ENCODE measurements around the gene PTMA. TPM values are rescaled to one million over a fixed set of nuclear protein-coding genes. Genes with fewer than 3 reads are reported as not detected.
A peak's percentile ranks its signal among the peaks of the same experiment; 100 is the strongest.
"Not testable (repeated sequence)": the region's sequence is repeated elsewhere in the genome, so short reads cannot be mapped to it uniquely, and the experiment has no call there.

Gene PTMA
- polyA plus RNA-seq, 1 of the 3 experiments (the other 2 are of a cell fraction): 767 TPM

DNA sequence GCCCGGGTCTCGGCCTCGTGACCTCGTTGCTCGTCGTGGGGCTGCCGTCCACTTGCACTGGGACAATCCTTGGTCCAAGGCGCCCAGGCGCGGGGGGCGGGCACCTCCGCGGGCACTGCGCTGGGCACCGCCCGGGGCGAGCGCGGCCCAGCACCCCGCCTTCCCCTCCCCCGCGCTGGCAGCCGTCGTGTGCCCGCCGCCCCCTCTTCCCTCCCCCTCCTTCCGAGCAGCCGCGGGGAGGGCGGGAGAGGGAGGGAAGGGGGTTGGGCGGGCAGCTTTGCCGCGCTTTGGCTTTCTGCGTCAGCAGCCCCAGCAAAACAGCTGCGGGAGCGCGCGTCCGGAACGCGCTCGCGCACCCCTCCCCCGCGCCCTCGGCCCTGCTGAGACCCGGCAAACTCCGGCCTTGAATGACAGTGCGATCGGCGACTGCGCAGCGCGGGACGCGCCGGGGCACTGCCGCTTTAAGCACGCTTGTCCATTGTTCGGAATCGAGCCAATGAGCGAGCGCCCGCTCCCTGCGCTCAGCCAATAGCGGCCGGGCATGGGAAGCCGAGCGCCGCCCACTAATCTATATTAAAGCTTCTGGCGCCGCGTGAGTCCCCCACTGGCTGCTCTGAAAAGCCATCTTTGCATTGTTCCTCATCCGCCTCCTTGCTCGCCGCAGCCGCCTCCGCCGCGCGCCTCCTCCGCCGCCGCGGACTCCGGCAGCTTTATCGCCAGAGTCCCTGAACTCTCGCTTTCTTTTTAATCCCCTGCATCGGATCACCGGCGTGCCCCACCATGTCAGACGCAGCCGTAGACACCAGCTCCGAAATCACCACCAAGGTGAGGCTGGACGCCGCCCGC lies at the start of gene PTMA (continued):
- TF ChIP-seq NFIC (IDR thresholded peaks at IDR 0.05; ENCODE audit: borderline replicate concordance): 0 out of 2 replicates have a peak, but pooled peaks have one; percentile 19
- TF ChIP-seq FOXJ3 (CRISPR knock-in tag; IDR thresholded peaks at IDR 0.05): no peak
- no peak for TF ChIP-seq FOSL2 (IDR thresholded peaks at IDR 0.05; ENCODE audit: borderline replicate concordance, low read depth)
- no peak; the same call in 1 of the 2 replicates for TF ChIP-seq RXRA (IDR thresholded peaks at IDR 0.05; ENCODE audit: borderline replicate concordance, low read depth)
- no peak for TF ChIP-seq GABPA (IDR thresholded peaks at IDR 0.05; ENCODE audit: low read depth)
- TF ChIP-seq TEAD4 (IDR thresholded peaks at IDR 0.05; ENCODE audit: borderline replicate concordance, insufficient read depth): no peak
- TF ChIP-seq CHD2 (IDR thresholded peaks at IDR 0.05; ENCODE audit: low read length, partially characterized antibody): peak; percentile 95
- no peak; the same call in 1 of the 2 replicates for TF ChIP-seq MAX (IDR thresholded peaks at IDR 0.05; ENCODE audit: low read depth)
- 0 out of 4 replicates have a peak, but pooled peaks have one; percentile 12 to 25 for TF ChIP-seq EP300 (IDR thresholded peaks at IDR 0.05; ENCODE audit: borderline replicate concordance in 1 of 2, low read depth in 1 of 2, low read length in 1 of 2)
- no peak for TF ChIP-seq GATA2 (CRISPR knock-in tag; IDR thresholded peaks at IDR 0.05)
- TF ChIP-seq, protein P1, sequence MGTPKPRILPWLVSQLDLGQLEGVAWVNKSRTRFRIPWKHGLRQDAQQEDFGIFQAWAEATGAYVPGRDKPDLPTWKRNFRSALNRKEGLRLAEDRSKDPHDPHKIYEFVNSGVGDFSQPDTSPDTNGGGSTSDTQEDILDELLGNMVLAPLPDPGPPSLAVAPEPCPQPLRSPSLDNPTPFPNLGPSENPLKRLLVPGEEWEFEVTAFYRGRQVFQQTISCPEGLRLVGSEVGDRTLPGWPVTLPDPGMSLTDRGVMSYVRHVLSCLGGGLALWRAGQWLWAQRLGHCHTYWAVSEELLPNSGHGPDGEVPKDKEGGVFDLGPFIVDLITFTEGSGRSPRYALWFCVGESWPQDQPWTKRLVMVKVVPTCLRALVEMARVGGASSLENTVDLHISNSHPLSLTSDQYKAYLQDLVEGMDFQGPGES (IDR thresholded peaks at IDR 0.05; ENCODE audit: low read depth, low read length): peak; percentile 50
- TF ChIP-seq EZH2phosphoT487 (IDR thresholded peaks at IDR 0.05; ENCODE audit: borderline replicate concordance, low read depth): no peak

DNA sequence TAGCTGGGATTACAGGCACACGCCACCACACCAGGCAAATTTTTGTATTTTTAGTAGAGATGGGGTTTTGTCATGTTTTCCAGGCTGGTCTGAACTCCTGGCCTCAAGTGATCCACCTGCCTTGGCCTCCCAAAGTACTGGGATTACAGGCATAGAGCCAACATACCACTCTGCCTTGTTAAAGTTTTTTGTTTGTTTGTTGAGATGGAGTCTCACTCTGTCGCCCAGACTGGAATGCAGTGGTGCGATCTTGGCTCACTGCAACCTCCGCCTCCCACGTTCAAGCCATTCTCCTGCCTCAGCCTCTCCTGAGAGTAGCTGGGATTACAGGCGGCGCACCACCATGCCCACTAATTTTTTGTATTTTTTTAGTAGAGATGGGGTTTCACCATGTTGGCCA lies 48.3 kb upstream of the PTMA start:
- H3K27me3 ChIP-seq (ENCODE audit: insufficient read depth); H3K79me2 ChIP-seq (ENCODE audit: insufficient read depth); H3K9me2 ChIP-seq; H4K20me1 ChIP-seq (ENCODE audit: insufficient read depth); H3F3A ChIP-seq (replicated peaks; ENCODE audit: insufficient read depth); H3K27ac ChIP-seq (ENCODE audit: low read depth in 2 of 2, low read length in 1 of 2); DNase-seq; H3K9ac ChIP-seq; H3K9me3 ChIP-seq; H3K4me2 ChIP-seq; H3K4me3 ChIP-seq (ENCODE audit: low read depth in 2 of 2, low read length in 1 of 2); POLR2A ChIA-PET; H2AFZ ChIP-seq (ENCODE audit: low read depth); H3K36me3 ChIP-seq (replicated peaks in 1 of 2; ENCODE audit: control insufficient read depth in 1 of 2, insufficient read depth in 2 of 2, low read length in 1 of 2): not testable (repeated sequence)
- 94% methylated on average over 7 of the region's 7 CpGs for WGBS (ENCODE audit: low lambda C conversion rate)
- peaks cover 0 to 11% of the 10 kb centered on the region in 2 experiments; a peak in 1 of 4 replicates for H3K4me1 ChIP-seq (ENCODE audit: control insufficient read depth in 1 of 2, insufficient read depth in 2 of 2, low read depth in 1 of 2, low read length in 1 of 2)
- CTCF ChIA-PET: interaction anchor here (20.8 kb wide), 1 partner anchor 14 kb away, joined by 283 read pairs; no protein-coding TSS in a partner anchor

- Histone ChIP-seq H3K79me2 (ENCODE audit: insufficient read depth) (no peaks in the 10 kb centered on the region), H2AFZ (ENCODE audit: low read depth) (no peak overlapping the region), H3K27ac (ENCODE audit: low read depth in 2 of 2, low read length in 1 of 2) (no peak overlapping the region), H3K36me3 (replicated peaks in 1 of 2; ENCODE audit: control insufficient read depth in 1 of 2, insufficient read depth in 2 of 2, low read length in 1 of 2) (no peaks in the 10 kb centered on the region), H3K4me3 (ENCODE audit: low read depth in 2 of 2, low read length in 1 of 2) (no peak overlapping the region), H3K27me3 (ENCODE audit: insufficient read depth) (no peaks in the 10 kb centered on the region), H3K9ac (no peak overlapping the region), H3K9me3 (no peaks in the 10 kb centered on the region), H3K9me2 (no peaks in the 10 kb centered on the region), H3K4me1 (ENCODE audit: control insufficient read depth in 1 of 2, insufficient read depth in 2 of 2, low read depth in 1 of 2, low read length in 1 of 2) (peaks cover 0 to 5% of the 10 kb centered on the region in 2 experiments; a peak in 1 of 4 replicates), H3K4me2 (no peak overlapping the region), H4K20me1 (ENCODE audit: insufficient read depth) (no peaks in the 10 kb centered on the region), H3F3A (replicated peaks; ENCODE audit: insufficient read depth) (no peaks in the 10 kb centered on the region)
- WGBS (ENCODE audit: low lambda C conversion rate): 91% methylated on average over 8 of the region's 8 CpGs
- ChIA-PET CTCF (interaction anchor here (1.1 to 20.8 kb wide), 2 partner anchors 13 to 54 kb away, joined by 3 to 283 read pairs; no protein-coding TSS in a partner anchor), POLR2A (no interaction called here)
- no peak for DNase-seq
- TF ChIP-seq GATA2 (CRISPR knock-in tag; IDR thresholded peaks at IDR 0.05) (no peak), EP300 (IDR thresholded peaks at IDR 0.05; ENCODE audit: borderline replicate concordance in 1 of 2, low read depth in 1 of 2, low read length in 1 of 2) (no peak), TAF1 (IDR thresholded peaks at IDR 0.05; ENCODE audit: borderline replicate concordance, low read depth, low read length) (no peak), FOXM1 (IDR thresholded peaks at IDR 0.05; ENCODE audit: low read depth) (no peak), EZH2phosphoT487 (IDR thresholded peaks at IDR 0.05; ENCODE audit: borderline replicate concordance, low read depth) (no peak), RXRA (IDR thresholded peaks at IDR 0.05; ENCODE audit: borderline replicate concordance, low read depth) (no peak), TEAD4 (IDR thresholded peaks at IDR 0.05; ENCODE audit: borderline replicate concordance, insufficient read depth) (no peak), USF1 (IDR thresholded peaks at IDR 0.05; ENCODE audit: borderline replicate concordance, low read depth) (no peak), RFX5 (IDR thresholded peaks at IDR 0.05; ENCODE audit: low read length) (no peak), SMC3 (IDR thresholded peaks at IDR 0.05; ENCODE audit: low read depth, low read length) (no peak), CTCF (IDR thresholded peaks at IDR 0.05) (no peak), POLR2AphosphoS5 (IDR thresholded peaks at IDR 0.05; ENCODE audit: low read depth, low read length) (no peak), MXI1 (IDR thresholded peaks at IDR 0.05; ENCODE audit: low read depth, low read length) (no peak), CHD2 (IDR thresholded peaks at IDR 0.05; ENCODE audit: low read length, partially characterized antibody) (no peak)
These were observed 47.5 kb upstream of the PTMA start for GRCh38 chr2:231660860-231661259.

All from SK-N-SH (cell line).